GM21360 (cell line): ENCODE data around the gene SPRED2.
A peak's percentile ranks its signal among the peaks of the same experiment; 100 is the strongest.

Experiments
- ATAC-seq: cut with Tn5 transposase; IDR thresholded peaks from one replicate; pipeline ENCODE4 v1.9.1; 2021; ENCODE audit warnings: mild to moderate bottlenecking, moderate library complexity; ENCODE audit not compliant: unreplicated experiment

SPRED2 gene

DNA sequence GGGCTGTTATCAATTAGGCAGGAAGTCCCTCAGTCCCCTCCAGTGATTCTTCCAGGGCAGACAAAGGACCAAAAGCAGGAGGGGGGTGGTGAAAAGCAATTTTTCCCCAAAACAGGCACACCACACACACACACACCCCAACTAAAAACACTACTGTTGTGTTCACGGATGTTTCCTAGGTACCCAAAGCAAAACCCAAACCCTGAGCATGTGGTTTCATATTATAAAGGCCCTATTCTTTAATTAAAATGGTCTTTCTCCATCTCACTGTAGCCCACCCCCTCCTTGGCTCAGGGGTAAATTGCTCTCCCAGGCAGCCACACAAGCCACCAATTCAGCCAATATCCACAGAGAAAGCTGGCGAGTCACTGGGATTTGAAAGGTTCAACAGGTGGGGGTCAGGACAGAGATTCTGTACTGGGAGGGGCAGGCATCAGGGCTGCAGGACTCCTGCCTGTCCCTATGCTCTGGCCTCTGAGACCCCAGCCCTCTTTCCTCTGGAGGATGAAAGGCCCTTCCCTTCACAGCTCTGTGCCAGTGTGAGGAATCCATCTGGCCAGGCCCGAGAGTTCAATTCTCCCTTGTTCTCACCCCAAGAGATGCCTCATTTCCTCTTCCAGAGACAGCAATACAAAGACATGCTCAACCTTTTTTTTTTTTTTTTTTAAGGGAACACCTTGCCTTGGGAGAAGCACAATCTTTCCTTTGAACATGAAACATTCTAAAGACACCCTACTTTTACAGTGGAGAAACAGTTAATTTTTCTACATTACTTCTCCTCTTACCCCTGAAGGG is 43.6 kb downstream of the SPRED2 start:
- no peak for ATAC-seq

DNA sequence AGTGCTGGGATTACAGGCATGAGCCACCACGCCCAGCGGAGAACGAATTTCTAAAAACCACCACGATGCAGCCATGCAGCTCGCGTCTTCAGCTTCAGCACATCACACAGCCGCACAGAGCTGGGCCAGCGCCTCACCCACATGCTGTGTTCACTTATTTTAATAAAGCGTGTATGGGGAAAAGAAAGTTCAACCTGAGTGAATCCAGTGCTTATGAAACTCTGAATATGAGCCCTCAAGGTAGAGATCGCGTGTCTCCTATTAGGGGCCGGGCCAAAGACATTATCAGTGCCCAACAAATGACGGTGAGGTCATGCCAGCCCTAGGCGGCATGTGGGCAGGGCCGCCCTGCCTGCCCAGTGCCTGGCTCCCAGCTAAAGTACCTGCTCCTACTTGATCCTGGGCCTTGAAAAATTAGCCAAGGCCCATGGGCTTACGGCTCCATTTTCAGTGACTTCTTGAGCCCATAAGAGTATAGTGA is 44.3 kb downstream of the SPRED2 start:
- peak; percentile 75 for ATAC-seq

DNA sequence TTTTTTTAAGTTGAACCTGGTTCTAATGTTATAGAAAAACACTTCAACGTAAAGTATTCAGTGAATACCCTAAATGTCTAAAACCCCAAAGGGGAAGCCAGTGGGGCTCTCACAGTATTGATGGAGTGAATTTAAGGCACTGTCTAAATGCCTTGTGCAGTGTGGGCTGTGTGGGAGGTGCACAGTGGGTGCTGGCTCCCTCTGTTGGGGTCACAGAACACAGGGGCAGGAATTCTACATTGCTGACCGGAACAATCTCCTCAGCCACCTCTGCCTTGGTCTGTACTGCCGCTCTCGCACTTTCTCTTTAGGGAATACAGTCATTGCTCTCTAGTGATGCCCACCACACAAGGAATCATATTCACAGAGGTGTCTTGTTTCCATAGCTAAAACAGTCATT is 45.4 kb downstream of the SPRED2 start:
- ATAC-seq: no peak

DNA sequence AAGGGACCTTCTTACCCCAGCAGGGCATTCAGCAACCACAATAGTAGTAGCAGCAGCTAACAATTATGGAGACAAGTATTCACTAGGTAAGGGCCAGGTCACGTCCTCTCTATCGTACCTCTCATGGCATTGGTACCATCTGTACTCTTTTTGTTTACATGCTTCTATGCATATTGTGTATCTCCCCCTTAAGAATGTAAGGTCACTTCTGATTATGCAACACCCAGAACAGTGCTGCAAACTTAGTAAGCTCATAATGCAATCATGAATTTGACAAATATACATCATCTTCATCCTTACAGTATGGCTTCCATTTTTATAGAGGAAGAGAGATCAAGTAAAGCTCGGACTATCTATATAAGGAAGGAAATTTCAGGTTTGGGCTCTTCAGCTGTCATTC is 46.1 kb downstream of the SPRED2 start:
- no peak for ATAC-seq

DNA sequence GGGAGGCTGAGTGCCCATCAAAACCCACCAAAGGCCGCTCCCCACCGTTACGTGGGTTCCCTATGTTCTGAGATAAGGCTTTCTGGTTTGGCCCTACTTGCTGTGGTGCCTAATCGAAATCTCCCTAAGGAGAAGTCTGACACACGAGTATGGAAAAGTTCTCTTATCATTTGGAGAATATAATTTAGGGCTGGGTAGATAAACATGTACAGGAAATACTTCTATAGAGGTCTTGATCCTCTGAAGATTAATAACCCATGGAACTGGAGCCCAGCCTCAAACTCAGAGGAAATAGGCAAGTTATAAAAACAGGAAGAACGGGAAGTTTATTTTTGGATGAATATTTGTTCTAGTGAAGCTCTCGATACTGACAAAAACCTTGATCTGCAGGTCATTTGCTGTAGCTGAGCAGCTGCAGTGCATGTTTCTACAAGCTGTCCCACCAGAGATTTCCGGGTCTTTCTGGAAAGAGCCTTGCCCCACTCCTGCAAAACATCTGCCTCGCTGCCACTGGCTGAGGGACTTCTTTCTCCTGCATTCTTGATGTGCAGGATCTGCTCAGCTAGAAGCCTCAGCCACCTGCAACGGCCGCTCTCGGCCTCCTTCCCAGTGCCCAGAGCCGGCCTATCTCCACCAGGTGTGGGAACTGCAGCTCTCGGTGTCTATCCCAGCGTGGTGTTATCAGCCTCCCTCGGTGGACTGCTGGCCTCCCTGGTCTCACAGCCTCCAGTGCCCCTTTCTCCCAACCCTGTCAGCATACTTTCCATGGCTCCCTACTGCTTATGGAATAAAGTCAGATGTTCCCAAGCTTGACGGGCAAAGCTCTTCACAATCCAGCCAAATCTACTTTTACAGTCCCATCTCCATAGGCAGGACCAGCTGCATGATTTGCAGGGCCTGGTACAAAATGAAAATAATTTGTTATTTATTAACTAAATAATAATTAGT is 48.6 kb downstream of the SPRED2 start:
- ATAC-seq: no peak

DNA sequence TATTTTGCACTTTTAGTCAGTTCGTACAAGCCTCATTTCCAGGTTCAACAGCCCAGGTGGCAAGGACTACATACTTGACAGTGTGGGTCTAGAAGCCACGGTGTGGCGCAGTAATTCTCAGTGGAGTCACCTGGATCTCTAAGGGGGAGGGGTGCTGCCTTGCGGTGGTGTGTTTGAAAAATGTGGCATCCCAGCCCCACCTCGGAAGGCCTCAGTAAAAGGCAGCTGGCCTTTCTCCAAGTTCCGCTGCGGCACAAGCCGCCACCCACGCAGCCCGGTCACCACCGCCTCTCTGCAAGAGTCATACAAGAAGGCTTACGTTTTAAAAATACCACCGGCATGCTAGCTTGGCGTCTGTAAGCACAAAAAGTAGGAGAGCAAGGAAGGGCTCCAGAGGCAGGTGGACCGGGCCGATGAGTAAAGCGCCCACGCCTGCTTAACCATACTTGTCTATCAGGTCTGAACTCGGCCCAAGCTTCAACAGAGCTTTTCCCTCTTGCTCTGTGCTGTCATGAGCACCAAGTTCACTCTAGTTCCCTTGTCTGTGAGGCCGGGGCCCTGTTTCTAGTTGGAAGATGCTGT is 49.5 kb downstream of the SPRED2 start:
- peak; percentile 56 for ATAC-seq

DNA sequence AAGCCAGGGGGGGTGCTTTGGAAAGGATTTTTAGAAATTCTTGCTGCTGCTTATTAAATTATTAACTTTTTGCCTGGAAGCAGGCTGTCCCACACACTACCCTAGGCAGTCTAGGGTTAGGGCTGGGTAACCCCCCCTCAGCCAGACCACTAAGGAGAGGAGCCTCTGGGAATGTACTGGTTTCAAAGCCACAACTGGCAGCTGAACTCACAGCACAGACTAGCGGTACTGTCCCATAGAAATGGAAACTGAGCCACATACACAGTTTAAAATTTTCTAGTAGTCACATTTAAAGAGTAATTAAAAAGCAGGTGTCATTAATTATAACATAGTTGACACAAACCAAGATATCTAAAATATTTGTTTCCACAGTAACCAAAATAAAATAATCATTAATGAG is 50.1 kb downstream of the SPRED2 start:
- no peak for ATAC-seq

DNA sequence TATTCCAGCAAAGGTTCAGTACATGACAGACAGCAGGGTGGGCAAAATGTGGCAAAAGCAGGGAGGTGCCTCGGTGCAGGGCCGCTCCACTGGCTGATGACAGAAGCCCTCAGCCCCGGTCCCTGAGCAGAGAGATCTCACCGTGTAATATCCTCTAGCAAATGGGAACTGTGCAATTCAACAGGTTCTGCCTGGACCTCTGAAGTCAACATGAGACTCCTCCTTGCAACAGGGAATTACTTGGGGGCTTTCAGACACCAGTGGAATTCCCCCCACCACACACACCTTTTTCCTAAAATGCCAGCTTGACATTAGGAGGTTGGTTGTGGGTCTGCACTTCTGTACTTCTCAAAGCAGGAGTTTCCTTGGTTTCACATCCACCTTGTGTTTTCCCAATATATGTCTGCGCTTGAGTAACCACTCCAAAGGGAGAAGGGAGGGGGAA is 50.8 kb downstream of the SPRED2 start:
- no peak for ATAC-seq

DNA sequence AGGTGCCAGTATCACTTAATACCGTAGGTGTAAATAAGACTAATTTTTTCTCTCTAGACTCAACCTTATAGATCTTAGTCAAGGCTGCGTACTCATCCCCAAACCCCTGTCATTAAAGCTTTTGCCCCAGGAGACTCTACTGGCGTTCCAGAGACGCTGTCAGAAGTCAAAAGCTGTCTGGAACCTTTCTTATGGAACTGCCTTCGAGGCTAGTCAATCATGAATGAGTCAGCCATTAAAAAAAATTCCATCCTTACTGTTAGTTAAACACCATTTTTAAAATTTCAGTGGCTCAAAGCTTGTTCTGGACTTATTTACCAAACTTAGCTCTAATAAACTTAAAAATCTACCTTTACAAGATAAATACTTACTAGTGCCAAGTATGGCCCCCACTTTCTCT is 52.1 kb downstream of the SPRED2 start:
- no peak for ATAC-seq

DNA sequence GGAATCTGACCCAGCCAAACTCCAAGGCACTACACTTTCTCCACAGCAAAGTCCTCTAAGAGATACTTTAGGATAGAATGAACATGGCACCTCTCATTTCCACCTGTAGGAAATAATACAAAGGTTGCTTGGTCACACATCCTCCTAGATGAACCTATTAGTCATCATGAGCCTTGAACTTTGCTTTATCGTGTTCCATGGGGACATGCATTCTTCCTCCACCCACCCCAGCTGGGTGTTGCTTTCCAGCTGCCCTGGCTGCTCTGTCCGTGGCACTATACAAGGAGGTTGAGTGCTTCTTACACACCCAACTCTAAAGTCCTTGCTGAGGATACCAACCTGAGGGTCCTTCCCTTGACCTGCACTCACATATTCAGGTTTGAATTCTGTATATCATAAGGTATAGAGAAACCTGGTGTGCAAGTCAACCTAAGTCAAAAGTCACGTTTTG is 52.7 kb downstream of the SPRED2 start:
- ATAC-seq: no peak

DNA sequence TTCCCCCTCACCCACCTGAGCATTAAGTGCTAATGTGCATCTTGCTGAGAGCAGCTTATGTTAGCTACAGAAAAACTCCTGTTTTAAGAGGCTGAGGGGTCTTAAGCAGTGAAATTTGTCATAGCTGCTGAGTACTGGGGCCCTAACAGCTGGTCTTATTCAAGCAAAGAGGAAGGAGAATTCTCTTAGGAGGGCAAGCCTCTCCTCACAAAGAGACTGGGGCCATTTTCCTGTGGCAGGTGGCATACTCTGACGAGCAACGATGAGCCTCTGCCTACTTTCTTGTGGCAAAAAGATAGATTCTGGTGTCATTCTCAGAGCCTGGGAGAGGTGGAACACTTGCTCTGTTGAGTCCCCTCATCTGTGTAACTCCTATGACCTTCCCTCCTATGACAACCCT is 53.2 kb downstream of the SPRED2 start:
- no peak for ATAC-seq

DNA sequence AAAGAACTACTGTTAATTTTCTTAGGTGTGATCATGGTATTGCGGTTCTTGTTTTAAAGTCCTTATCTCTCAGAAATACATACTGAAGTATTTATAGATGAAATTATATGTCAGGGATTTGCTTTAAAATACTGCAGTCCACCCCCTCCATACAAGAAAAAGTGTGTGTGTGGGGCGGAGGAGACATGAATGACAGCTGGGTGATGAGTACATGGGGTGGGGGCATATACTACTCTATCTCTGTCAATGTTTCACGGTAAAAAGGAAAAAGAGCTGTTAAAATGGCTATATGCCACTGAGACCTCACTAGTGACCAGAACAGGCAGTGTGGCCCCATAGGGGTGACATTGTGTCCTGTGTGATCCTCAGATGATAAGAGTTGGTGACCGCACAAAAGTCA is 54.1 kb downstream of the SPRED2 start:
- ATAC-seq: no peak

DNA sequence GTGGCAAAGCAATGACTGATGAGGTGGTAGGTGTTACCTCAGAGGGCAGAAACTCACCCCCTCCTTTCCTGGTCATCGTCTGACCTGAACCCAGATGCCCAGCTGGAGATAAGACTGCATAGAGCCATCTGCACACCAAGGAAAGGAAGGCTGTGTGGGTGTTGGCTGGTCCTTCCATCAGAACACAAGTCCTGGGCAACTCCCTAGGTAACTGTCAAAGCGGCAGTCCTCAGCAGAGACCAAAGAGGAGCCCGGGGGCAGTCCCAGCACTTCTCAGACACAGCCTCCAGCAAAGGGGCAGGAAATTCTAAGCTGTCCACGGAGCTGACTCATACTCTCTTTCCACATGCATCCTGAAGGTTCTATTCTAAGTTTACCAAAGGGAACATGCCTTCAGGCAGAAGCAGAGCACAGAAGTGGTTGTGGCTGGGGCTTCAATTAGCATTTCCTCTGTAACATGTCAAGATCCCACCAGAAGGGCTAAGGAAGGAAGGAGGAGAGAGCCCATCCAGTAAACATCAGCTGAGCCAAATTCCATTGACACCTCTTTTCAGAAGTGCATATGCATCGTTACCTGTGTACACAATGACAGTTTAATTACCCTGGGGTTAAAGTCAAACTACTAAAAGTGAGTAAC is 54.7 kb downstream of the SPRED2 start:
- no peak for ATAC-seq

DNA sequence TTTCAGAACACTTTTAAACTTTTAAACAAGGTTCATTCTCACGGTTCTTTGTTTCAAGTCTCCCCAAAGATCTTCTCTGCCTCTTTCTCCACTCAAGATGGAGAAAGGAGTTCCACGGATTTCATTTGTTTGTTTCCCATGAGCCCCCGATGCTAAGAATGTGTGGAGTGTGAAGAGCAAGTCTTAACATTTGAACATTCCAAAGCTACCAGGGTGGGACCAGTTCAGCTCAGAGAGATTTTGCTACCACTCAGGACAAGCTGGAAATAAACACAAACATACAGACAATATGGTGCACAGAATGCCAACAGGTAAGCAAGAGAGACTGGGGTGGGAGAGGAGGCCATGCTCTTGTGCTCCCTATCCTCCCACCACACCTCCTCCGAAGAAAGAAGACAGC is 56.7 kb downstream of the SPRED2 start:
- no peak for ATAC-seq

DNA sequence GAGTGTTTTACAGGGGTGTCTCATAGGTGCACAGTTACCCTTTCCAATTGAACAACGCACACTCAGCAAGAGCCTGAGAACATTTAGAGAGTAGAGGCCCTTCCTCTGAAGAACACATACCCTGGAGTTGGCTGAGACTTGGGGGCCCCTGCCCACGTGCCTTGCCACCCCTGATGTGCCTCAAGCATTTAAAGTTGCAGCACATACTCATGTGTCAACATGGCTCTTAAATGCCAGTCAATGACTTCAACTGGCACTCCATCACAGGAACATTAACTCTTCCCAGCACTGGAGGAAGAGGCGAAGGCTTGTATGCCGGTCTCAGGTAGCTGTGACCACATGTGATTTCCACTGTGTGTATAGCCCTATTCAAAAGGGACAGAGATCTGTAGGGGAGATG is 57.4 kb downstream of the SPRED2 start:
- no peak for ATAC-seq

DNA sequence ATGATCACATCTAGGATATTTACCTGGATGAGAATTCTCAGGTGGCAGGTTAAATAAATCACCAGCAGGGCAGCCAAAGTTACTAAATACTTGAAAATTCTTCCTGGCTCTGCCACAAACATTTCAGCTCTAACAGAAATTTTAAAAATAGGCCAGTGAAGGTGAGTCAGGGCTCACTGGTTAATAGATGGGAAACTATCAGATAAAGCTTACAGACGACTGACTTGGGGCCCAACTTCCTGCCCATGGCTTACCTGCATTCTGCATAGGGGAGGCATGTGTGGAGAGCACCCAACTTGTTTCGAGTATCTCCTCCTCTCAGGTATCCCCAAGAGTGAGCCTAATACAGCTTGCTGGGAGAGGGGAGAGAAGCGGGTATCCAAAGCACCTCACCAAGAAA is 57.8 kb downstream of the SPRED2 start:
- no peak for ATAC-seq

DNA sequence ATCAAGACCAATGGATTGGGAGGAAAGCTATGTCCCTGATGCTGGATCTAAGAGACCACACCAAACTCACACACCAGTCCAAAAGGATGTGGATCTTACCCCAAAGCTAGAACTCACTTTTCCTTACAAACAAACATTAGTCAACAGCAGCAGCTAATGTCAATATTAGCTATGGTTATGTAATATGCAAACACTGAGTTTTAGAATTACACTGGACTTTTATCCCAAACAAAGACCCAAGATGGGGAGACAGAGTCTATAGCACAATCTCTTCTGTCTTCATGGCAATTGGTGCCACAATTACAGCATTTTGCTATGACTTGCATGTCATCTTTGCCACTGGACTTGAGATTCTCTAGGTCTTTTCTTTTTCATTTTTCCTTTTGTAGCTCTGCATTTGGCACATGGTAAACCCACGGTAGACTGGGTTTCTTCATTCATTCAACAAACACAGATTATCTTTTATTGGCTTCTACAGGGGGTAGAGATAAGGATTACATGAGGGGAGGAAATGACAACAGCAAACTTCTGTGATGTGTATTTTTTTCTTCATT is 59.0 kb downstream of the SPRED2 start:
- ATAC-seq: no peak

DNA sequence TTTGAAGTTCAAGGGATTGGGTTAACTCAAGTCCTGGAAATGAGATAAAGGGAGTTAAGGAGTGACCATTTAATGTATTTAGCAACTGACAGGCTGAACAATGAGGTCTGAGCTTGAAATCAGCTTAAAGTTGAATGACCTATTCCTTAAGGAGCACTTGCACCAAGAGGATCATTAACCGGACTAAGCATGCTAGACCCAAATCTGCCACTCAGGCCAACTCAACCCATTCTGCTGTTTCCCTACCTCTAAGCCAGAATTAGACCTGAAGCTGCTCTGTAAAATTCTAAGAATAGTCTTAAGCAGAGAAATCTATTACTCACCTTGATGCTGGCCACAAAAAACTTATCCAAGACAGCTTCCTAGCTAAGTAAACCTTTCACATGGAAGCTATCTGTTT is 59.8 kb downstream of the SPRED2 start:
- no peak for ATAC-seq

DNA sequence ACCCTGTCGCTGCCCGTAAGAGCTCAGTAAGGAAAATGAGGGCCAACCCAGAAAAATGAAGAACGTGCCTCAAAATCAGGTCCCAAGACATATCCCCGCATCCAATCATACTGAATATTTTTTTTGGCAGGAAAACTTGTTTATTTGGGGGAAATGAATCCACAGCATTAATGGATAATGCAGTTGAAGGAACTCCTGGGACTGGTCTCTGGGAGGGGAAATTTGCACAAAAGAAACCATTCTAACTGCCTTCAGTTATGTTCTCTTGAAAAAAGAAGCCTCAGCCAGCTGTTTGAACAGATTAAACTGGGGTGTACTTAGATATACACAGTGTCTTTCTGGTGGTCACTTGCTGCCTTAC is 61.3 kb downstream of the SPRED2 start:
- no peak for ATAC-seq

DNA sequence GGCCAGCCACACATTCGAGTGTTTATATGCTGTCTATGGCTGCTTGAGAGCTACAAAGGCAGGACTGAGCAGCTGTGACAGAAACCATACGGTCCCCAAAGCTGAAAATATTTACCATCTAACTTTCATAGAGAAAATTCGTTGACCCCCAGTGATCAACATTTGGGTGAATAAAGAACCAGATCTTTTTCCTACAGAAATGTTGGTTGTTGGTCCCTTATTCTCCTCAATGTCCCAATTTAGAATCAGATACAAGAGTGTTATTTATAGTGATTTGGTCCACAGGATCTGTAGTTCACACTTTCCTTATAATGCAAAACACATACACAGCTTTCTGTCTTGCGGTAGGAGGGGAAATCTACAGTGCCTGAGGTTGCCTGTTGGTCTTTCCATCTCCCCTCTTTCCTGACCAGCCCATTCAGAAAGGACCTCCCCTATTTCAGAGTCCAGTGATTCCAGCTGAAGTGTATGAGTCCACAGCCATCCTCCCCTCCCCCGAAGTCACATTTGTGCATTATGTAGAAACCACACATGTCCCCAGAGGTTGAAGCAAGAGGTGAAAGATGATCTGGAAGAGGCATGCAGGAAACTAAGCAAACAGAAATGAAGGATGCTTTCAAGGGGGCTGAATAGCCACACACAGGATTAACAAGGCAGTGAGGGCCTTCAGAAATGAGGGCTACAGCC is 61.9 kb downstream of the SPRED2 start:
- ATAC-seq: no peak
